GM23338 (cell line): ENCODE data around the gene CIITA. TPM values are rescaled to one million over a fixed set of nuclear protein-coding genes. Genes with fewer than 3 reads are reported as not detected.

ENCODE experiments used
- ATAC-seq: fragments of 200-7000 bp; cut with Tn5 transposase; 3 replicates; pipeline ENCODE4 v1.9.1; 2020
- DNase-seq: peaks from one replicate; pipeline ENCODE4 v3.0.0-alpha.2; 2015; ENCODE audit warnings: low spot score
- H2AFZ ChIP-seq: fragments of 200-600 bp; sonication (generic); 2 replicates; pipeline ENCODE4 v1.8.0; 2016; ENCODE audit warnings: antibody characterized with exemption, mild to moderate bottlenecking, moderate library complexity
- H3F3A ChIP-seq: fragments of 200-600 bp; sonication (generic); replicated peaks from 2 replicates; pipeline ENCODE4 v1.8.0; 2017; ENCODE audit warnings: antibody characterized with exemption, mixed run types, low read depth
- H3K27ac ChIP-seq: fragments of 200-600 bp; sonication (generic); 2 replicates; pipeline ENCODE4 v1.6.1; 2016; ENCODE audit warnings: low read depth
- H3K27me3 ChIP-seq: fragments of 200-600 bp; sonication (generic); 2 replicates; pipeline ENCODE4 v1.8.0; 2016; ENCODE audit warnings: mild to moderate bottlenecking, mixed run types, moderate library complexity; ENCODE audit not compliant: insufficient read depth
- H3K36me3 ChIP-seq: fragments of 200-600 bp; sonication (generic); 2 replicates; pipeline ENCODE4 v1.8.0; 2016; ENCODE audit warnings: mild to moderate bottlenecking; ENCODE audit not compliant: insufficient read depth
- H3K4me1 ChIP-seq: fragments of 200-600 bp; sonication (generic); 2 replicates; pipeline ENCODE4 v1.8.0; 2016; ENCODE audit warnings: mild to moderate bottlenecking, moderate library complexity; ENCODE audit not compliant: insufficient read depth
- H3K4me2 ChIP-seq: fragments of 200-600 bp; sonication (generic); 2 replicates; pipeline ENCODE4 v1.7.1; 2017; ENCODE audit warnings: mixed run types
- H3K4me3 ChIP-seq: fragments of 200-600 bp; sonication (generic); 2 replicates; pipeline ENCODE4 v1.6.1; 2016; ENCODE audit warnings: mixed run types
- H3K79me2 ChIP-seq: fragments of 200-600 bp; sonication (generic); replicated peaks from 2 replicates; pipeline ENCODE4 v1.8.0; 2017; ENCODE audit warnings: mild to moderate bottlenecking; ENCODE audit not compliant: insufficient read depth
- H3K9me2 ChIP-seq: fragments of 200-600 bp; sonication (generic); 2 replicates; pipeline ENCODE4 v1.8.0; 2017; ENCODE audit not compliant: insufficient read depth
- H4K20me1 ChIP-seq: fragments of 200-600 bp; sonication (generic); replicated peaks from 2 replicates; pipeline ENCODE4 v1.8.0; 2017; ENCODE audit warnings: mild to moderate bottlenecking; ENCODE audit not compliant: insufficient read depth
- H3K27ac Mint-ChIP-seq: 2 replicates; pipeline ENCODE4 v1.8.0; 2020; ENCODE audit warnings: inconsistent platforms, mild to moderate bottlenecking, moderate library complexity, mixed read lengths
- H3K27me3 Mint-ChIP-seq: 3 replicates; pipeline ENCODE4 v1.8.0; 2022; ENCODE audit warnings: low read depth, mild to moderate bottlenecking, moderate library complexity, mixed read lengths, inconsistent platforms; ENCODE audit not compliant: insufficient read depth, poor library complexity
- H3K36me3 Mint-ChIP-seq: 3 replicates; pipeline ENCODE4 v1.8.0; 2021; ENCODE audit warnings: low read depth, mild to moderate bottlenecking, inconsistent platforms, moderate library complexity, mixed read lengths
- H3K4me1 Mint-ChIP-seq: 3 replicates; pipeline ENCODE4 v1.8.0; 2020; ENCODE audit warnings: mild to moderate bottlenecking, inconsistent platforms, mixed read lengths
- H3K4me3 Mint-ChIP-seq: 3 replicates; pipeline ENCODE4 v1.8.0; 2021; ENCODE audit warnings: moderate library complexity, mild to moderate bottlenecking, inconsistent platforms, mixed read lengths
- H3K9me3 Mint-ChIP-seq: 3 replicates; pipeline ENCODE4 v1.8.0; 2020; ENCODE audit warnings: moderate library complexity, mild to moderate bottlenecking, inconsistent platforms, mixed read lengths
- CREB1 ChIP-seq: fragments of 250-450 bp; sonication (Bioruptor Pico); IDR thresholded peaks from 2 replicates; pipeline ENCODE4 v1.5.0; 2020; ENCODE audit warnings: low read depth, mild to moderate bottlenecking, moderate library complexity
- CTCF ChIP-seq, 2 experiments: fragments of 200-600 bp in 1 of 2; sonication (generic) in 1 of 2; conservative IDR thresholded peaks; 2 replicates each; pipeline versions ENCODE4 v1.5.1 to v1.6.1; 2016 to 2017; ENCODE audit warnings: antibody characterized with exemption in 2 of 2, low read depth in 2 of 2, mild to moderate bottlenecking in 2 of 2, moderate library complexity in 1 of 2
- EZH2 ChIP-seq: fragments of 200-600 bp; sonication (generic); IDR thresholded peaks from one replicate; pipeline ENCODE4 v1.8.0; 2017; ENCODE audit warnings: antibody characterized with exemption, mild to moderate bottlenecking, low read depth; ENCODE audit not compliant: unreplicated experiment
- EZH2phosphoT487 ChIP-seq: fragments of 200-600 bp; sonication (generic); IDR thresholded peaks from one replicate; pipeline ENCODE4 v1.8.1; 2018; ENCODE audit warnings: antibody characterized with exemption; ENCODE audit not compliant: unreplicated experiment
- JUNB ChIP-seq: IDR thresholded peaks from one replicate; pipeline ENCODE4 v1.6.1; 2016; ENCODE audit warnings: antibody characterized with exemption; ENCODE audit not compliant: unreplicated experiment
- NANOG ChIP-seq: IDR thresholded peaks from 2 replicates; pipeline ENCODE4 v1.6.1; 2016; ENCODE audit warnings: antibody characterized with exemption, borderline replicate concordance
- POLR2AphosphoS5 ChIP-seq: IDR thresholded peaks from 2 replicates; pipeline ENCODE4 v1.6.1; 2016; ENCODE audit warnings: antibody characterized with exemption, low read depth
- ZNF114 ChIP-seq: fragments of 250-450 bp; sonication (Bioruptor Pico); IDR thresholded peaks from 2 replicates; pipeline ENCODE4 v1.5.0; 2020; ENCODE audit warnings: mild to moderate bottlenecking, moderate library complexity
- ZNF331 ChIP-seq: fragments of 250-450 bp; sonication (Bioruptor Pico); IDR thresholded peaks from 2 replicates; pipeline ENCODE4 v1.5.0; 2020; ENCODE audit warnings: low read depth, mild to moderate bottlenecking, moderate library complexity
- polyA plus RNA-seq: library from polyadenylated mRNA; unstranded; fragments of >200 nt; fragmentation: Nextera tagmentation; extraction: Ambion mirVana; gene quantifications from 2 replicates; pipeline ENCODE4 v1.2.1, GENCODE V29; 2016
- total RNA-seq: library from RNA; depleted of rRNA; stranded (reverse); fragments of >200 nt; shearing (Covaris generic); gene quantifications from 2 replicates; pipeline ENCODE4 v1.2.3, GENCODE V29; 2014
- TF ChIP-seq, protein P1 (sequence below): fragments of 250-450 bp; sonication (Bioruptor Pico); IDR thresholded peaks from 2 replicates; pipeline ENCODE4 v1.5.0; 2020; ENCODE audit warnings: mild to moderate bottlenecking, moderate library complexity
- TF ChIP-seq, protein P2 (sequence below): IDR thresholded peaks from 2 replicates; pipeline ENCODE4 v1.6.1; 2016; ENCODE audit warnings: antibody characterized with exemption

The CIITA gene
- total and polyA plus RNA-seq, 2 experiments from 2014 or later: 0.10 to 0.57 TPM

- ATAC-seq (no peak), DNase-seq (no peak)
- no peak overlapping the region for H3K4me2 ChIP-seq
- no peak overlapping the region for H2AFZ ChIP-seq
- H3K27me3 Mint-ChIP-seq: peaks cover 1% of the 10 kb centered on the region
- H3K4me1 Mint-ChIP-seq: peaks cover 1% of the 10 kb centered on the region
- no peaks in the 10 kb centered on the region for H3K27me3 ChIP-seq
- no peak overlapping the region for H3K27ac ChIP-seq
- no peak overlapping the region for H3K4me3 ChIP-seq
- no peaks in the 10 kb centered on the region for H3K9me3 Mint-ChIP-seq
- no peak overlapping the region for H3K27ac Mint-ChIP-seq
- H3F3A ChIP-seq: no peaks in the 10 kb centered on the region
- H3K36me3 Mint-ChIP-seq: peaks cover 11% of the 10 kb centered on the region; the same call in 1 of the 3 replicates
- H3K79me2 ChIP-seq: peaks cover 9% of the 10 kb centered on the region; the same call in 1 of the 2 replicates
- no peaks in the 10 kb centered on the region for H3K9me2 ChIP-seq
- H3K36me3 ChIP-seq: no peaks in the 10 kb centered on the region
- no peak overlapping the region for H3K4me3 Mint-ChIP-seq
- H3K4me1 ChIP-seq: no peaks in the 10 kb centered on the region
- TF ChIP-seq POLR2AphosphoS5 (no peak), EZH2phosphoT487 (no peak), CREB1 (CRISPR knock-in tag) (no peak), CTCF (conservative IDR thresholded peaks at IDR 0.05; ENCODE audit: low read depth in 2 of 2) (no peak), EZH2 (no peak), NANOG (no peak), JUNB (no peak), ZNF331 (CRISPR knock-in tag) (no peak), ZNF114 (CRISPR knock-in tag) (no peak)
- TF ChIP-seq, protein P1, sequence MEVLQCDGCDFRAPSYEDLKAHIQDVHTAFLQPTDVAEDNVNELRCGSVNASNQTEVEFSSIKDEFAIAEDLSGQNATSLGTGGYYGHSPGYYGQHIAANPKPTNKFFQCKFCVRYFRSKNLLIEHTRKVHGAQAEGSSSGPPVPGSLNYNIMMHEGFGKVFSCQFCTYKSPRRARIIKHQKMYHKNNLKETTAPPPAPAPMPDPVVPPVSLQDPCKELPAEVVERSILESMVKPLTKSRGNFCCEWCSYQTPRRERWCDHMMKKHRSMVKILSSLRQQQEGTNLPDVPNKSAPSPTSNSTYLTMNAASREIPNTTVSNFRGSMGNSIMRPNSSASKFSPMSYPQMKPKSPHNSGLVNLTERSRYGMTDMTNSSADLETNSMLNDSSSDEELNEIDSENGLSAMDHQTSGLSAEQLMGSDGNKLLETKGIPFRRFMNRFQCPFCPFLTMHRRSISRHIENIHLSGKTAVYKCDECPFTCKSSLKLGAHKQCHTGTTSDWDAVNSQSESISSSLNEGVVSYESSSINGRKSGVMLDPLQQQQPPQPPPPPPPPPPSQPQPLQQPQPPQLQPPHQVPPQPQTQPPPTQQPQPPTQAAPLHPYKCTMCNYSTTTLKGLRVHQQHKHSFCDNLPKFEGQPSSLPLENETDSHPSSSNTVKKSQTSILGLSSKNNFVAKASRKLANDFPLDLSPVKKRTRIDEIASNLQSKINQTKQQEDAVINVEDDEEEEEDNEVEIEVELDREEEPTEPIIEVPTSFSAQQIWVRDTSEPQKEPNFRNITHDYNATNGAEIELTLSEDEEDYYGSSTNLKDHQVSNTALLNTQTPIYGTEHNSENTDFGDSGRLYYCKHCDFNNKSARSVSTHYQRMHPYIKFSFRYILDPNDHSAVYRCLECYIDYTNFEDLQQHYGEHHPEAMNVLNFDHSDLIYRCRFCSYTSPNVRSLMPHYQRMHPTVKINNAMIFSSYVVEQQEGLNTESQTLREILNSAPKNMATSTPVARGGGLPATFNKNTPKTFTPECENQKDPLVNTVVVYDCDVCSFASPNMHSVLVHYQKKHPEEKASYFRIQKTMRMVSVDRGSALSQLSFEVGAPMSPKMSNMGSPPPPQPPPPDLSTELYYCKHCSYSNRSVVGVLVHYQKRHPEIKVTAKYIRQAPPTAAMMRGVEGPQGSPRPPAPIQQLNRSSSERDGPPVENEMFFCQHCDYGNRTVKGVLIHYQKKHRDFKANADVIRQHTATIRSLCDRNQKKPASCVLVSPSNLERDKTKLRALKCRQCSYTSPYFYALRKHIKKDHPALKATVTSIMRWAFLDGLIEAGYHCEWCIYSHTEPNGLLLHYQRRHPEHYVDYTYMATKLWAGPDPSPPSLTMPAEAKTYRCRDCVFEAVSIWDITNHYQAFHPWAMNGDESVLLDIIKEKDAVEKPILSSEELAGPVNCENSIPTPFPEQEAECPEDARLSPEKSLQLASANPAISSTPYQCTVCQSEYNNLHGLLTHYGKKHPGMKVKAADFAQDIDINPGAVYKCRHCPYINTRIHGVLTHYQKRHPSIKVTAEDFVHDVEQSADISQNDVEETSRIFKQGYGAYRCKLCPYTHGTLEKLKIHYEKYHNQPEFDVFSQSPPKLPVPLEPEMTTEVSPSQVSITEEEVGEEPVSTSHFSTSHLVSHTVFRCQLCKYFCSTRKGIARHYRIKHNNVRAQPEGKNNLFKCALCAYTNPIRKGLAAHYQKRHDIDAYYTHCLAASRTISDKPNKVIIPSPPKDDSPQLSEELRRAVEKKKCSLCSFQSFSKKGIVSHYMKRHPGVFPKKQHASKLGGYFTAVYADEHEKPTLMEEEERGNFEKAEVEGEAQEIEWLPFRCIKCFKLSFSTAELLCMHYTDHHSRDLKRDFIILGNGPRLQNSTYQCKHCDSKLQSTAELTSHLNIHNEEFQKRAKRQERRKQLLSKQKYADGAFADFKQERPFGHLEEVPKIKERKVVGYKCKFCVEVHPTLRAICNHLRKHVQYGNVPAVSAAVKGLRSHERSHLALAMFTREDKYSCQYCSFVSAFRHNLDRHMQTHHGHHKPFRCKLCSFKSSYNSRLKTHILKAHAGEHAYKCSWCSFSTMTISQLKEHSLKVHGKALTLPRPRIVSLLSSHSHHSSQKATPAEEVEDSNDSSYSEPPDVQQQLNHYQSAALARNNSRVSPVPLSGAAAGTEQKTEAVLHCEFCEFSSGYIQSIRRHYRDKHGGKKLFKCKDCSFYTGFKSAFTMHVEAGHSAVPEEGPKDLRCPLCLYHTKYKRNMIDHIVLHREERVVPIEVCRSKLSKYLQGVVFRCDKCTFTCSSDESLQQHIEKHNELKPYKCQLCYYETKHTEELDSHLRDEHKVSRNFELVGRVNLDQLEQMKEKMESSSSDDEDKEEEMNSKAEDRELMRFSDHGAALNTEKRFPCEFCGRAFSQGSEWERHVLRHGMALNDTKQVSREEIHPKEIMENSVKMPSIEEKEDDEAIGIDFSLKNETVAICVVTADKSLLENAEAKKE (CRISPR knock-in tag): no peak
- TF ChIP-seq, protein P2, sequence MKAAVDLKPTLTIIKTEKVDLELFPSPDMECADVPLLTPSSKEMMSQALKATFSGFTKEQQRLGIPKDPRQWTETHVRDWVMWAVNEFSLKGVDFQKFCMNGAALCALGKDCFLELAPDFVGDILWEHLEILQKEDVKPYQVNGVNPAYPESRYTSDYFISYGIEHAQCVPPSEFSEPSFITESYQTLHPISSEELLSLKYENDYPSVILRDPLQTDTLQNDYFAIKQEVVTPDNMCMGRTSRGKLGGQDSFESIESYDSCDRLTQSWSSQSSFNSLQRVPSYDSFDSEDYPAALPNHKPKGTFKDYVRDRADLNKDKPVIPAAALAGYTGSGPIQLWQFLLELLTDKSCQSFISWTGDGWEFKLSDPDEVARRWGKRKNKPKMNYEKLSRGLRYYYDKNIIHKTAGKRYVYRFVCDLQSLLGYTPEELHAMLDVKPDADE: no peak
- no peaks in the 10 kb centered on the region for H4K20me1 ChIP-seq
These were observed 82.2 kb downstream of the CIITA start for GRCh38 chr16:10959161-10959560.
